Measurements from ENCODE around the gene TSFM.
A peak's percentile ranks its signal among the peaks of the same experiment; 100 is the strongest.

TSFM gene

DNA sequence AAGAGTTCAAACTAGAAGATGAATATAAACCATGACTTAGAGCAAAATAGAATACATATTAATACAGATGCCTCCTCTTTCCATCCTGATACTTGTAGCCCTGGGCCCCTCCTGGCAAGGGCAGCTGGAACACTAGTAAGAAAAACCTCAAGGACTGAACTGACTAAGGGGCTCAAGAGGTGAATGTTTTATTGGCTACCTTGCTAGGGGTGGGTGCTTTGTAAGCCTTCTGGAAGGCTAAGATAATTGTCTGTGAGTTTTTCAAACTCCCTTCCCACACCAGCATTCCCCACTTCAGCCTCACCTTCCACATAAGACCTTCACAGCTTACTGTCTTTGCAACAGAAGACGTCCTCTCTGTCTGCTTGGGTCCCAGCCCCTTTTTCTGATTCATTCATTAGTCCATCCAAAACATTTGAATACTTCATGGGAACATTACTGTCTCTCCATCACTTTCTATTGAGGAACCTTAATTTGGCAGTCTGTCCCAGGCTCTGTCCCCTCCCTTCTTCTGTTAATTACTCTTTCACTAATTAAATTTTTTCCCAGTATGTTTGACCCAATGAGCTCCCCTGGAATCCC is 28.7 kb upstream of the TSFM start:
- no peak overlapping the region for H3K4me3 ChIP-seq (ENCODE audit: low read length)
- TF ChIP-seq ZNF274 (IDR thresholded peaks at IDR 0.05; ENCODE audit: low read depth, low read length), result no peak

DNA sequence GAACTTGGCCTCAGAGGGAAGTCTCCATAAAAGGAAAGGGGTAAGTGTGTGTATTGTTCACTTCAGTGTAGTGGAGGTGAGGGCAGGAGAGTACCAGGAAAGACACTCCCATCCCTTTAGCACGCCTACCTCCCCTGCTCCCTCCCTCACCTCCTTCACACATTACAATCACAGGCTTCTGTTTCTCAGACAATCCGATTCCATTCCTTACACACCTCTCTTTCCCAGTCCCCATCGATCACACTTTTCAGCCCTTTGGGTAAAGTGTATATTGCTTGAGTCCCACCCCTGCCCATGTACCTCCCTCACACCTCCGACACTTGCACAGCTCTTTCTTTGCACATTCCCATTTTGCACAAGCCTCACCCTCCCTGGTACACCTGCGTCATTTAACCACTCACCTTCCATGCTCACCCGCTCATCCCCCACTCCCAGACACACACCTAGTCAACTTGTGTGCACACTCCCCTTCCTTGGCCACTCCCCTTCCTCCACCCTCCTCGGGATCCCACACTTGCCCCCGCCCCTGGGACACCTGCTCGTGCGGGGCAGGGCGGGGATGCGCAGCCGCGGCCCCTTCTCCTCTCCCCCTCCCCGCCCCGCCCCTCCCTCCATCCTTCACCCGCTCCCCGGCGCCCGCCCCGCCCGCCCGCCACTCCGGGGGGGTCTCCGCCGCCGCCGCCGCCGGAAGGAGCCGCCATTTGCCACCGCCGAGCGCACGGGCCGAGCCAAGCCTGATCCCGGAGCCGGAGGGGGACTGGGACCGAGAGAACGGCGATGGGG is 28.0 kb upstream of the TSFM start, which contains the start of gene MARCHF9:
Gene MARCHF9, plus strand, starts transcription at position 693 of the 783 bp plus-strand sequence. CDS start 426 bp downstream, outside the sequence.
- TF ChIP-seq ZNF274 (IDR thresholded peaks at IDR 0.05; ENCODE audit: low read depth, low read length), result no peak
- peak within 1 kb of the TSS; percentile 86 for H3K4me3 ChIP-seq (ENCODE audit: low read length)

DNA sequence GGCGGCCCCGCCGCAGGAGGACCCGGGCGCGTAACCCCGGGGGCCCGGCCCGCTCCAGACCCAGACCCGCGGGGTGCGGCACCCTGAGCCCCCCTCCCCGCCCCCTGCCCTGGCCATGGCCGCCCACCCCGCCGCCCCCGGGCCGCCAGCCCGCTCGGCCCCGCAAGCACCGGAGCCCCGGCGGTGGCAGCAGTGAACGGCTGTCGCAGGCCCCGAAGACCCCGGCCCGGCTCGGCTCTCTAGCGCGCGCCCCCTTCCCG is 27.5 kb upstream of the TSFM start:
- peak overlapping the region; percentile 86 for H3K4me3 ChIP-seq (ENCODE audit: low read length)
- TF ChIP-seq ZNF274 (IDR thresholded peaks at IDR 0.05; ENCODE audit: low read depth, low read length), result no peak

DNA sequence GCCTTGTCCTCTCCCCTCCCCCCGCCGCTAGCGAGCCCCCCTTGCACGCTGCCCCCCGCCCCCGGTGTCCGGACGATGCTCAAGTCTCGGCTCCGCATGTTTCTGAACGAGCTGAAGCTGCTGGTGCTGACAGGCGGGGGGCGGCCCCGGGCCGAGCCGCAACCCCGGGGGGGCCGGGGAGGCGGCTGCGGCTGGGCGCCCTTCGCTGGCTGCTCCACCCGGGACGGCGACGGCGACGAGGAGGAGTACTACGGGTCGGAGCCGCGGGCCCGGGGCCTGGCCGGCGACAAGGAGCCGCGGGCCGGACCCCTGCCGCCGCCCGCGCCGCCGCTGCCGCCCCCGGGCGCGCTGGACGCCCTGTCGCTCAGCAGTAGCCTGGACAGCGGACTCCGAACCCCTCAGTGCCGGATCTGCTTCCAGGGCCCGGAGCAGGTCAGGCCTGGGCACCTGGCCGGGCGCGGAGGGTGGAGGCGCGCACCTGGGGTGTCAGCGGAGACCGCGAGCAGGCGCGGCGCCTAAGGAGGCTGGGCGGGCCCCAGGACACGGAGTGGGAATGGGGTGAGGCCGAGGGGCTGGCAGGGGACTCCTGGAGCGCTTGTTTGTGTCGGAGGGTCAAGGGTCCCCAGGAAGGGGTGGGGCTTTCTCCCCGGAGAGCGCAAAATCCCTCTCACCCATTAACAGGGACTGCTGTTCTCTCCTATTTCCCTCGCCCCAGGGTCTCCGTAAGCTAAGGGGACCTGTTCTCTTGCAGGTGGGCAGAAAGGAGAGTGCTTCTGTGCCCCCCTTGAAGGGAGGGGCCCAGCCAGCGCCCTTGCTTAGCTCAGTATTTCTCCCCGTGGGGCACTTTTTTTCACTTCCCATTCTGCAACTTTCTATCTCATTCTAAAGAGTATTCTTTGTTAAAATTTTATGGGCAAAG is 26.9 kb upstream of the TSFM start:
- TF ChIP-seq ZNF274 (IDR thresholded peaks at IDR 0.05; ENCODE audit: low read depth, low read length), result no peak

DNA sequence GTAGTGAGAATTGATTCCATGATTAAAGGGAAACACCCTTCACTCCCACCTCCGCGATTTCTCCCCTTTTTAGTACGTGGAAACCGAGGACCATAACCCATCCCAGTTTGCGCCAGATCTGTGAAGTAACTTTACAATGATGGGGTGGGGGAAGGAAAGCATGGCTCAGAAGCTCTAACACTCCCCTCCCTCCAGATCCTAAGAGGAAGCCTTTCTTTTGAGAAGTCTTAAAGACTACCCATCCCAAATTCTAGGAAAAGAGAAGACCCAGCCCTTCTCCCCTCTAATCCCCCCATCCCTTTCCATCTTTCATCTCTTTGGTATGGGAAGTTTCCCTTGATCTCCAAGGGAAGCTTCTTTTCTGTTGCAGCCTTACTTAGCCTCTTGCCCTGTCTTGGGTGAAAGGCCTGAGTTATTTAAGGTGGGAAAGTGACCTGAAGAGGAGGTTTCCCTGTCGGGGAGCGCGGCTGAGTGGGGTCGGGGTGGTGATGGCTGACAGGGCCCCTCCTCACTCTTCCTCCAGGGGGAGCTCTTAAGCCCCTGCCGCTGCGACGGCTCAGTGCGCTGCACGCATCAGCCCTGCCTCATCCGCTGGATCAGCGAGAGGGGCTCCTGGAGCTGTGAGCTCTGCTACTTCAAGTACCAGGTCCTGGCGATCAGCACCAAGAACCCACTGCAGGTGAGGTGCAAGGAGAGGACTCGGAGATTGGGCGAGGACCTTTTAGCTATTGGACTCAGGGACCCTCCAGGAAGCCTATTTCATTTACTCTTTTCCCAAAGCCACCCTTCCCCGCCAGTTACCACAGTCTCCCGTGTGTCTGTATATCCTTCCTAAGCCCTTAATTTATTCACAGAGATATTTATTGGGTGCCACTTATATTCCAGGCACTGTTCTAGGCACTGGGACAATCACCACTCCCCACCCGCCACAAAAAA is 25.9 kb upstream of the TSFM start:
- no peak for TF ChIP-seq ZNF274 (IDR thresholded peaks at IDR 0.05; ENCODE audit: low read depth, low read length)
- H3K4me3 ChIP-seq (ENCODE audit: low read length), result peak overlapping the region; percentile 86

More for the DNA sequence above, 26.9 kb upstream of the TSFM start:
- peak overlapping the region; percentile 86 for H3K4me3 ChIP-seq (ENCODE audit: low read length)

GRCh38 chr12:57757771-57758170 is 24.8 kb upstream of the TSFM start:
- H3K4me3 ChIP-seq (ENCODE audit: low read length), result no peak overlapping the region
- no peak for TF ChIP-seq ZNF274 (IDR thresholded peaks at IDR 0.05; ENCODE audit: low read depth, low read length)

DNA sequence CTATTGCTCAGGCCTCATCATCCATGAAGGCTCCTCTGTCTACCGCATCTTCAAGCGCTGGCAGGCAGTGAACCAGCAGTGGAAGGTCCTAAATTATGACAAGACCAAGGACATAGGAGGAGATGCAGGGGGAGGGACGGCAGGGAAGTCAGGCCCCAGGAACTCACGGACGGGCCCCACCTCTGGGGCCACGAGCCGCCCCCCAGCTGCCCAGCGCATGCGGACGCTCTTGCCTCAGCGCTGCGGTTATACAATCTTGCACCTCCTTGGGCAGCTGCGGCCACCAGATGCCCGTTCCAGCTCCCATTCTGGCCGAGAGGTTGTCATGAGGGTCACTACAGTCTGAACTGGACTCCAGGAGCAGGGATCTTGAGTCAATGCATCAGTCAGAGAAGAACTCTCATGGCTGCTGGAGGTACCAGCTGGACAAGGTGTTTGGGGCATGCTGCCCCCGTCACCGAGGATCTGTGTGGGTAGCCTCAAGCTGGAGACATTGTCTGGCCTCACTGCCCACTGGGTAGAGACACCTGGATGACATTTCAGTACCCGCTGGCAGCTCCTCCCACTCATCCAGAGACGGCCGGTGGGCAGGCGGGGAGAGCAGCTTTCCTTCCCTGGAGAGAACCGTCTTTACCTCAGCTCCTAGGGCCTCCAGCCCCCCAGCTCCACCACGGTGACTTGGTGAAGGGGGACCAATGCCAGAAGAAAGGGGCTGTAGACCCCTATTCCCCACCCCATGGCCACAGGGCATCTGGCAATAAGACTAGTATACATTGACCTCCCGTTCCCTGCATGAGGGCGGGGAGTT is 23.8 kb upstream of the TSFM start:
- H3K4me3 ChIP-seq (ENCODE audit: low read length), result no peak overlapping the region
- TF ChIP-seq ZNF274 (IDR thresholded peaks at IDR 0.05; ENCODE audit: low read depth, low read length), result no peak

DNA sequence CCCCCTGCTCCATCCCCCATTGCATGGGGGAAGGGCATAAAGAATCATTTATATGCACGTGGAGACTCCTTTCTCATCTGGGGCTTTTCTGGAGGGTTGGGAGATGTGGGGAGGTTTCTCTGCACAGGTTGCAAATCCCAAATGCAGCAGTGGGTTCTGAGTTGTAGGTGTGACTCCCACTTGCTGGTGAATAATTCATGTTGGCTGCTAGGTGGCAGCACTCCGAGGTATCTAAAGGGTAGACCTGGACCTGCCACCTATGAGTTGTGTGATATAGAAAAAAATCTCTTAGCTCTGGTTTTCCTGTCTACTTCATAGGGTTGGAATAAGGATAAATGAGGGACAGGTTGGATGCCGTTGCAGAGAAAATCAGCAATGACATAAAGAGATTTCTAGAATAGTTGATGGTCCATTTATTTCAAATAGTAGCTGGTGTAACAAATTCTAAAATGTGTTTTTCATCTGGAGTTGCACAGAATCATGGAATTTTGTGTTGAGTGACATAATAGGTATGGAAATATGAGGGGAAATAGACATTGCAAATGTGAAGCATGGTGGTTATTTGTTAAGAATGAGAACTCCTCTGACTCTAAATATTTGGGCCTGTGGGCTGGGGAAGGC is 23.1 kb upstream of the TSFM start:
- no peak for TF ChIP-seq ZNF274 (IDR thresholded peaks at IDR 0.05; ENCODE audit: low read depth, low read length)
- no peak overlapping the region for H3K4me3 ChIP-seq (ENCODE audit: low read length)

GRCh38 chr12:57760347-57760982 is 22.1 kb upstream of the TSFM start:
- TF ChIP-seq ZNF274 (IDR thresholded peaks at IDR 0.05; ENCODE audit: low read depth, low read length), result no peak
- no peak overlapping the region for H3K4me3 ChIP-seq (ENCODE audit: low read length)

- TF ChIP-seq ZNF274 (IDR thresholded peaks at IDR 0.05; ENCODE audit: low read depth, low read length), result no peak
- H3K4me3 ChIP-seq (ENCODE audit: low read length), result no peak overlapping the region
Measured at GRCh38 chr12:57761391-57761998, 21.1 kb upstream of the TSFM start.

GRCh38 chr12:57762463-57762862 is 20.1 kb upstream of the TSFM start:
- no peak overlapping the region for H3K4me3 ChIP-seq (ENCODE audit: low read length)
- no peak for TF ChIP-seq ZNF274 (IDR thresholded peaks at IDR 0.05; ENCODE audit: low read depth, low read length)

Data from GM08714 (cell line).